ENCODE data around the gene MYO15B. TPM values are rescaled to one million over a fixed set of nuclear protein-coding genes. Genes with fewer than 3 reads are reported as not detected.

MYO15B gene
- total and polyA plus RNA-seq, 2 of the 4 experiments (the other 2 are of a cell fraction) = 0.18 to 0.65 TPM

Other genes starting within 250 kb of the MYO15B start
- gene GRB2, start 182.1 kb upstream of the MYO15B start, total RNA-seq (2012; rRNA removed) = 45.0 and 49.3 TPM in 2 replicates
- gene GRB2, start 182.1 kb upstream of the MYO15B start, polyA plus RNA-seq (2012; rRNA removed) = 56.9 and 62.1 TPM in 2 replicates
- 8.4 and 11.4 TPM in 2 replicates for gene TMEM94, start 131.2 kb upstream of the MYO15B start, total RNA-seq (2012; rRNA removed)
- 59.2 and 64.7 TPM in 2 replicates for gene TMEM94, start 131.2 kb upstream of the MYO15B start, polyA plus RNA-seq (2012; rRNA removed)
- 2.2 and 2.9 TPM in 2 replicates for gene CASKIN2, start 72.3 kb upstream of the MYO15B start, total RNA-seq (2012; rRNA removed)
- 6.9 and 7.5 TPM in 2 replicates for gene CASKIN2, start 72.3 kb upstream of the MYO15B start, polyA plus RNA-seq (2012; rRNA removed)
- gene TSEN54, start 71.3 kb upstream of the MYO15B start, total RNA-seq (2012; rRNA removed) = 6.4 and 7.2 TPM in 2 replicates
- 14.9 and 16.2 TPM in 2 replicates for gene TSEN54, start 71.3 kb upstream of the MYO15B start, polyA plus RNA-seq (2012; rRNA removed)
- 0.54 and 0.56 TPM in 2 replicates for gene LLGL2, start 62.1 kb upstream of the MYO15B start, total RNA-seq (2012; rRNA removed)
- gene LLGL2, start 62.1 kb upstream of the MYO15B start, polyA plus RNA-seq (2012; rRNA removed) = 0.53 and 0.72 TPM in 2 replicates
- not detected in 2 replicates for gene SMIM5, start 45.6 kb downstream of the MYO15B start, total RNA-seq (2012; rRNA removed)
- gene SMIM5, start 45.6 kb downstream of the MYO15B start, polyA plus RNA-seq (2012; rRNA removed) = 0.14 TPM in 1 of 2 replicates, not detected in the other
- gene RECQL5, start 79.4 kb downstream of the MYO15B start, total RNA-seq (2012; rRNA removed) = 7.3 and 8.6 TPM in 2 replicates
- gene RECQL5, start 79.4 kb downstream of the MYO15B start, polyA plus RNA-seq (2012; rRNA removed) = 17.4 and 23.7 TPM in 2 replicates
- gene SAP30BP, start 79.5 kb downstream of the MYO15B start, total RNA-seq (2012; rRNA removed) = 70.4 and 82.5 TPM in 2 replicates
- 134 and 139 TPM in 2 replicates for gene SAP30BP, start 79.5 kb downstream of the MYO15B start, polyA plus RNA-seq (2012; rRNA removed)
- gene ITGB4, start 133.7 kb downstream of the MYO15B start, total RNA-seq (2012; rRNA removed) = under 0.01 TPM in 1 of 2 replicates, not detected in the other
- gene ITGB4, start 133.7 kb downstream of the MYO15B start, polyA plus RNA-seq (2012; rRNA removed) = 0.27 and 0.39 TPM in 2 replicates
- gene GALK1, start 177.4 kb downstream of the MYO15B start, total RNA-seq (2012; rRNA removed) = 18.9 and 21.9 TPM in 2 replicates
- 19.9 and 28.7 TPM in 2 replicates for gene GALK1, start 177.4 kb downstream of the MYO15B start, polyA plus RNA-seq (2012; rRNA removed)
- 15.4 and 15.8 TPM in 2 replicates for gene UNK, start 197.0 kb downstream of the MYO15B start, total RNA-seq (2012; rRNA removed)
- gene UNK, start 197.0 kb downstream of the MYO15B start, polyA plus RNA-seq (2012; rRNA removed) = 16.9 and 17.3 TPM in 2 replicates

All from IMR-90 (cell line).